HepG2 (cell line): ENCODE results near the gene MIX23. TPM values are rescaled to one million over a fixed set of nuclear protein-coding genes. Genes with fewer than 3 reads are reported as not detected.
A peak's percentile ranks its signal among the peaks of the same experiment; 100 is the strongest.

Experiments used
- DMAP1 ChIP-seq: IDR thresholded peaks from 2 replicates; pipeline ENCODE4 v1.6.1; 2016
- FOXK1 ChIP-seq: sonication (generic); formaldehyde crosslinking; IDR thresholded peaks from 2 replicates; pipeline ENCODE4 v1.4.0; 2020; ENCODE audit warnings: low read depth, missing genetic modification reagents, borderline replicate concordance
- MYNN ChIP-seq: sonication (generic); formaldehyde crosslinking; IDR thresholded peaks from 2 replicates; pipeline ENCODE4 v1.4.0; 2020; ENCODE audit warnings: mild to moderate bottlenecking, low read depth, missing genetic modification reagents
- REXO4 ChIP-seq: sonication (generic); formaldehyde crosslinking; IDR thresholded peaks from 2 replicates; pipeline ENCODE4 v1.8.0; 2022; ENCODE audit warnings: missing genetic modification reagents, mild to moderate bottlenecking, borderline replicate concordance
- RFX1 ChIP-seq: fragments of 450-650 bp; IDR thresholded peaks from 2 replicates; pipeline ENCODE4 v1.6.1; 2017
- SAP130 ChIP-seq: IDR thresholded peaks from 2 replicates; pipeline ENCODE4 v1.6.1; 2016; ENCODE audit warnings: low read depth
- ZBTB1 ChIP-seq: sonication (generic); formaldehyde crosslinking; IDR thresholded peaks from 2 replicates; pipeline ENCODE4 v1.4.0; 2020; ENCODE audit warnings: missing genetic modification reagents, borderline replicate concordance
- ZNF460 ChIP-seq: sonication (generic); formaldehyde crosslinking; IDR thresholded peaks from 2 replicates; pipeline ENCODE4 v1.5.1; 2020; ENCODE audit warnings: missing genetic modification reagents, mild to moderate bottlenecking, borderline replicate concordance
- ZNF788 ChIP-seq: sonication (generic); formaldehyde crosslinking; IDR thresholded peaks from 2 replicates; pipeline ENCODE4 v1.5.0; 2020; ENCODE audit warnings: mild to moderate bottlenecking, missing genetic modification reagents, borderline replicate concordance
- polyA plus RNA-seq, 8 experiments: library from polyadenylated mRNA; depleted of rRNA in 3 of 8; stranded (reverse) in 7 of 8; unstranded in 1 of 8; fragments of >200 nt; fragmentation: Illumina TruSeq in 4 of 8; extraction: Trizol in 4 of 8; gene quantifications; 2 replicates each; pipeline versions ENCODE4 v1.2.1 to v1.2.3, GENCODE V29; 2011 to 2016; ENCODE audit warnings: low read depth in 4 of 8, missing spikeins in 1 of 8, mixed read lengths in 1 of 8; ENCODE audit not compliant: insufficient read depth in 1 of 8
- total RNA-seq, 5 experiments: library from RNA; depleted of rRNA; stranded (reverse); fragments of >200 nt; fragmentation: Illumina TruSeq; extraction: Trizol; gene quantifications; 2 replicates each; pipeline ENCODE4 v1.2.3, GENCODE V29; 2016; ENCODE audit warnings: low read depth in 1 of 5
- TF ChIP-seq, protein P1 (sequence below): IDR thresholded peaks from 2 replicates; pipeline ENCODE4 v1.6.1; 2016; ENCODE audit warnings: low read depth, missing genetic modification reagents, missing compliant biosample characterization
- TF ChIP-seq, protein P2 (sequence below): IDR thresholded peaks from 2 replicates; pipeline ENCODE4 v1.6.1; 2016
- TF ChIP-seq, protein P3 (sequence below): sonication (generic); formaldehyde crosslinking; IDR thresholded peaks from 2 replicates; pipeline ENCODE4 v1.9.0; 2021; ENCODE audit warnings: missing genetic modification reagents, borderline replicate concordance
- TF ChIP-seq, protein P4 (sequence below): sonication (generic); formaldehyde crosslinking; IDR thresholded peaks from 2 replicates; pipeline ENCODE4 v1.4.0; 2020; ENCODE audit warnings: low read depth, missing genetic modification reagents
- TF ChIP-seq, protein P5 (sequence below): IDR thresholded peaks from 2 replicates; pipeline ENCODE4 v1.6.1; 2012; ENCODE audit warnings: low read depth, low read length, improper control_type of control experiment

MIX23 gene
- total and polyA plus RNA-seq, 2 of the 13 experiments (the other 11 are each of a cell fraction or from before 2014, with no cell fraction given) = 20.0 to 152 TPM

DNA sequence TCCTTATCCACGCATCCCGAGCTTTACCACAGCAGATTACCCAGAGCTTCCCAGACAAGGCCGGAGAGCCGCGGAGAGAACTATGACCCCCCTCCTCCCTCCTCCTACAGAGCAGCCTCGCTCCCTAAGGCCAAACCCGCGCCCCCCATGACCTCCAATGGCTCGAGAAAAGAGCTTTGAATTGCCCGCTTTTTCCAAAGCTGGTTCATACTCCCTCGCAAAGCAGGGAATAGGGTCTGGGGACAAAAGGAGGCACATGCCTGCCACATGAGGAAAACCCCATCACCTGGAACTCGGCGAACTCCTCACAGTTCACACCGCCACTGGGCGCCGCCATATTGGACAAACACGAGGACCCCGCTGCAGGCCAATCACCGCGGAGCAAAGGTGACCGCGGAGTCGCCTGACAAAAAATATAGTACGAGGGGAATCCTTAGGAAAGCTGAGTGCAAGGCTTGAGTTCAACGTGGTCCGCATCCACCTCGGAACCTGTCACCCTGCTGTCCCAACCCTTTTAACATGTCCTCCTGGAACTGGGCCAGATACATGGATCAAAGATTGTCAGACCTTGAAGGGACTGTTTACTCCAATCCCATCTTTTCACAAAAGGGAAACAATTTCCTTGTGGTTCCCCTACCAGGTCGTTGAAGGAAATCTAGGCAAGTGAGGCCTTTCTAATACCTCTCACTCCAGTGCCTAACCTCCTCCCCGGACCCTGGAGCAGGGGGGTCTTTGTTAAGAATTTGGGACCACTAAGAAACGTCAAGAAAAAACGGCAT, at the start of gene MIX23 (continued):
- TF ChIP-seq, protein P1, sequence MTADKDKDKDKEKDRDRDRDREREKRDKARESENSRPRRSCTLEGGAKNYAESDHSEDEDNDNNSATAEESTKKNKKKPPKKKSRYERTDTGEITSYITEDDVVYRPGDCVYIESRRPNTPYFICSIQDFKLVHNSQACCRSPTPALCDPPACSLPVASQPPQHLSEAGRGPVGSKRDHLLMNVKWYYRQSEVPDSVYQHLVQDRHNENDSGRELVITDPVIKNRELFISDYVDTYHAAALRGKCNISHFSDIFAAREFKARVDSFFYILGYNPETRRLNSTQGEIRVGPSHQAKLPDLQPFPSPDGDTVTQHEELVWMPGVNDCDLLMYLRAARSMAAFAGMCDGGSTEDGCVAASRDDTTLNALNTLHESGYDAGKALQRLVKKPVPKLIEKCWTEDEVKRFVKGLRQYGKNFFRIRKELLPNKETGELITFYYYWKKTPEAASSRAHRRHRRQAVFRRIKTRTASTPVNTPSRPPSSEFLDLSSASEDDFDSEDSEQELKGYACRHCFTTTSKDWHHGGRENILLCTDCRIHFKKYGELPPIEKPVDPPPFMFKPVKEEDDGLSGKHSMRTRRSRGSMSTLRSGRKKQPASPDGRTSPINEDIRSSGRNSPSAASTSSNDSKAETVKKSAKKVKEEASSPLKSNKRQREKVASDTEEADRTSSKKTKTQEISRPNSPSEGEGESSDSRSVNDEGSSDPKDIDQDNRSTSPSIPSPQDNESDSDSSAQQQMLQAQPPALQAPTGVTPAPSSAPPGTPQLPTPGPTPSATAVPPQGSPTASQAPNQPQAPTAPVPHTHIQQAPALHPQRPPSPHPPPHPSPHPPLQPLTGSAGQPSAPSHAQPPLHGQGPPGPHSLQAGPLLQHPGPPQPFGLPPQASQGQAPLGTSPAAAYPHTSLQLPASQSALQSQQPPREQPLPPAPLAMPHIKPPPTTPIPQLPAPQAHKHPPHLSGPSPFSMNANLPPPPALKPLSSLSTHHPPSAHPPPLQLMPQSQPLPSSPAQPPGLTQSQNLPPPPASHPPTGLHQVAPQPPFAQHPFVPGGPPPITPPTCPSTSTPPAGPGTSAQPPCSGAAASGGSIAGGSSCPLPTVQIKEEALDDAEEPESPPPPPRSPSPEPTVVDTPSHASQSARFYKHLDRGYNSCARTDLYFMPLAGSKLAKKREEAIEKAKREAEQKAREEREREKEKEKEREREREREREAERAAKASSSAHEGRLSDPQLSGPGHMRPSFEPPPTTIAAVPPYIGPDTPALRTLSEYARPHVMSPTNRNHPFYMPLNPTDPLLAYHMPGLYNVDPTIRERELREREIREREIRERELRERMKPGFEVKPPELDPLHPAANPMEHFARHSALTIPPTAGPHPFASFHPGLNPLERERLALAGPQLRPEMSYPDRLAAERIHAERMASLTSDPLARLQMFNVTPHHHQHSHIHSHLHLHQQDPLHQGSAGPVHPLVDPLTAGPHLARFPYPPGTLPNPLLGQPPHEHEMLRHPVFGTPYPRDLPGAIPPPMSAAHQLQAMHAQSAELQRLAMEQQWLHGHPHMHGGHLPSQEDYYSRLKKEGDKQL (CRISPR knock-in tag) = no peak
- TF ChIP-seq, protein P2, sequence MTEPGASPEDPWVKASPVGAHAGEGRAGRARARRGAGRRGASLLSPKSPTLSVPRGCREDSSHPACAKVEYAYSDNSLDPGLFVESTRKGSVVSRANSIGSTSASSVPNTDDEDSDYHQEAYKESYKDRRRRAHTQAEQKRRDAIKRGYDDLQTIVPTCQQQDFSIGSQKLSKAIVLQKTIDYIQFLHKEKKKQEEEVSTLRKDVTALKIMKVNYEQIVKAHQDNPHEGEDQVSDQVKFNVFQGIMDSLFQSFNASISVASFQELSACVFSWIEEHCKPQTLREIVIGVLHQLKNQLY (CRISPR knock-in tag) = 0 out of 2 replicates have a peak, but pooled peaks have one; percentile 45
- TF ChIP-seq, protein P3, sequence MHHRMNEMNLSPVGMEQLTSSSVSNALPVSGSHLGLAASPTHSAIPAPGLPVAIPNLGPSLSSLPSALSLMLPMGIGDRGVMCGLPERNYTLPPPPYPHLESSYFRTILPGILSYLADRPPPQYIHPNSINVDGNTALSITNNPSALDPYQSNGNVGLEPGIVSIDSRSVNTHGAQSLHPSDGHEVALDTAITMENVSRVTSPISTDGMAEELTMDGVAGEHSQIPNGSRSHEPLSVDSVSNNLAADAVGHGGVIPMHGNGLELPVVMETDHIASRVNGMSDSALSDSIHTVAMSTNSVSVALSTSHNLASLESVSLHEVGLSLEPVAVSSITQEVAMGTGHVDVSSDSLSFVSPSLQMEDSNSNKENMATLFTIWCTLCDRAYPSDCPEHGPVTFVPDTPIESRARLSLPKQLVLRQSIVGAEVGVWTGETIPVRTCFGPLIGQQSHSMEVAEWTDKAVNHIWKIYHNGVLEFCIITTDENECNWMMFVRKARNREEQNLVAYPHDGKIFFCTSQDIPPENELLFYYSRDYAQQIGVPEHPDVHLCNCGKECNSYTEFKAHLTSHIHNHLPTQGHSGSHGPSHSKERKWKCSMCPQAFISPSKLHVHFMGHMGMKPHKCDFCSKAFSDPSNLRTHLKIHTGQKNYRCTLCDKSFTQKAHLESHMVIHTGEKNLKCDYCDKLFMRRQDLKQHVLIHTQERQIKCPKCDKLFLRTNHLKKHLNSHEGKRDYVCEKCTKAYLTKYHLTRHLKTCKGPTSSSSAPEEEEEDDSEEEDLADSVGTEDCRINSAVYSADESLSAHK = no peak
- TF ChIP-seq ZNF460 (CRISPR knock-in tag) = no peak
- TF ChIP-seq DMAP1 (CRISPR knock-in tag) = peak; percentile 82
- TF ChIP-seq, protein P4, sequence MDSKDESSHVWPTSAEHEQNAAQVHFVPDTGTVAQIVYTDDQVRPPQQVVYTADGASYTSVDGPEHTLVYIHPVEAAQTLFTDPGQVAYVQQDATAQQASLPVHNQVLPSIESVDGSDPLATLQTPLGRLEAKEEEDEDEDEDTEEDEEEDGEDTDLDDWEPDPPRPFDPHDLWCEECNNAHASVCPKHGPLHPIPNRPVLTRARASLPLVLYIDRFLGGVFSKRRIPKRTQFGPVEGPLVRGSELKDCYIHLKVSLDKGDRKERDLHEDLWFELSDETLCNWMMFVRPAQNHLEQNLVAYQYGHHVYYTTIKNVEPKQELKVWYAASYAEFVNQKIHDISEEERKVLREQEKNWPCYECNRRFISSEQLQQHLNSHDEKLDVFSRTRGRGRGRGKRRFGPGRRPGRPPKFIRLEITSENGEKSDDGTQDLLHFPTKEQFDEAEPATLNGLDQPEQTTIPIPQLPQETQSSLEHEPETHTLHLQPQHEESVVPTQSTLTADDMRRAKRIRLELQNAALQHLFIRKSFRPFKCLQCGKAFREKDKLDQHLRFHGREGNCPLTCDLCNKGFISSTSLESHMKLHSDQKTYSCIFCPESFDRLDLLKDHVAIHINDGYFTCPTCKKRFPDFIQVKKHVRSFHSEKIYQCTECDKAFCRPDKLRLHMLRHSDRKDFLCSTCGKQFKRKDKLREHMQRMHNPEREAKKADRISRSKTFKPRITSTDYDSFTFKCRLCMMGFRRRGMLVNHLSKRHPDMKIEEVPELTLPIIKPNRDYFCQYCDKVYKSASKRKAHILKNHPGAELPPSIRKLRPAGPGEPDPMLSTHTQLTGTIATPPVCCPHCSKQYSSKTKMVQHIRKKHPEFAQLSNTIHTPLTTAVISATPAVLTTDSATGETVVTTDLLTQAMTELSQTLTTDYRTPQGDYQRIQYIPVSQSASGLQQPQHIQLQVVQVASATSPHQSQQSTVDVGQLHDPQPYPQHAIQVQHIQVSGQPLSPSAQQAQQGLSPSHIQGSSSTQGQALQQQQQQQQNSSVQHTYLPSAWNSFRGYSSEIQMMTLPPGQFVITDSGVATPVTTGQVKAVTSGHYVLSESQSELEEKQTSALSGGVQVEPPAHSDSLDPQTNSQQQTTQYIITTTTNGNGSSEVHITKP (CRISPR knock-in tag) = peak; percentile 75
- TF ChIP-seq SAP130 (CRISPR knock-in tag) = peak; percentile 81
- no peak for TF ChIP-seq FOXK1
- TF ChIP-seq MYNN (CRISPR knock-in tag) = no peak
- no peak for TF ChIP-seq REXO4 (CRISPR knock-in tag)
- peak; percentile 64; the same call in 1 of the 2 replicates for TF ChIP-seq ZNF788 (CRISPR knock-in tag)
- TF ChIP-seq, protein P5, sequence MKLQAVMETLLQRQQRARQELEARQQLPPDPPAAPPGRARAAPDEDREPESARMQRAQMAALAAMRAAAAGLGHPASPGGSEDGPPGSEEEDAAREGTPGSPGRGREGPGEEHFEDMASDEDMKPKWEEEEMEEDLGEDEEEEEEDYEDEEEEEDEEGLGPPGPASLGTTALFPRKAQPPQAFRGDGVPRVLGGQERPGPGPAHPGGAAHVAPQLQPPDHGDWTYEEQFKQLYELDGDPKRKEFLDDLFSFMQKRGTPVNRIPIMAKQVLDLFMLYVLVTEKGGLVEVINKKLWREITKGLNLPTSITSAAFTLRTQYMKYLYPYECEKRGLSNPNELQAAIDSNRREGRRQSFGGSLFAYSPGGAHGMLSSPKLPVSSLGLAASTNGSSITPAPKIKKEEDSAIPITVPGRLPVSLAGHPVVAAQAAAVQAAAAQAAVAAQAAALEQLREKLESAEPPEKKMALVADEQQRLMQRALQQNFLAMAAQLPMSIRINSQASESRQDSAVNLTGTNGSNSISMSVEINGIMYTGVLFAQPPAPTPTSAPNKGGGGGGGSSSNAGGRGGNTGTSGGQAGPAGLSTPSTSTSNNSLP = no peak
- no peak for TF ChIP-seq RFX1
- TF ChIP-seq ZBTB1 (CRISPR knock-in tag) = no peak; the same call in 1 of the 2 replicates
